CD8-positive, alpha-beta memory T cell (primary cell): Measurements from ENCODE around the gene C1D. TPM values are rescaled to one million over a fixed set of nuclear protein-coding genes. Genes with fewer than 3 reads are reported as not detected.
A peak's percentile ranks its signal among the peaks of the same experiment; 100 is the strongest.

Experiments used
- CTCF ChIA-PET: fragments of 350-600 bp; sonication (Branson Sonifier 250); formaldehyde crosslinking; loops from one replicate; lab custom pipeline; 2021; ENCODE audit warnings: antibody characterized with exemption; lab: Charles Lee
- POLR2A ChIA-PET: fragments of 350-600 bp; sonication (Branson Sonifier 250); formaldehyde crosslinking; loops from one replicate; lab custom pipeline; 2021; ENCODE audit warnings: antibody characterized with exemption; lab: Charles Lee
- DNase-seq, 5 donors: peaks; one replicate each; pipeline versions ENCODE4 v3.0.0 to v3.0.0-alpha.2; 2020 to 2022; ENCODE audit warnings: mixed read lengths in 1 of 5
- H3K27ac ChIP-seq: one replicate; pipeline ENCODE4 v1.7.0; 2013; ENCODE audit warnings: low read depth, mild to moderate bottlenecking, low read length, moderate library complexity
- H3K27me3 ChIP-seq: 2 replicates; pipeline ENCODE4 v1.7.0; 2013; ENCODE audit warnings: low read length, mild to moderate bottlenecking; ENCODE audit not compliant: insufficient read depth, poor library complexity, severe bottlenecking
- H3K36me3 ChIP-seq: 2 replicates; pipeline ENCODE4 v1.7.0; 2013; ENCODE audit warnings: mild to moderate bottlenecking, low read length, moderate library complexity; ENCODE audit not compliant: insufficient read depth
- H3K4me1 ChIP-seq: 2 replicates; pipeline ENCODE4 v1.7.0; 2013; ENCODE audit warnings: mild to moderate bottlenecking, low read length, moderate library complexity; ENCODE audit not compliant: insufficient read depth
- H3K4me3 ChIP-seq: 2 replicates; pipeline ENCODE4 v1.7.0; 2013; ENCODE audit warnings: mild to moderate bottlenecking, low read length
- H3K9me3 ChIP-seq: 2 replicates; pipeline ENCODE4 v1.7.0; 2013; ENCODE audit warnings: mild to moderate bottlenecking, low read length
- H3K27ac Mint-ChIP-seq, 8 donors: one replicate each; pipeline ENCODE4 v1.8.0; 2020 to 2021; ENCODE audit warnings: mixed read lengths in 8 of 8, mild to moderate bottlenecking in 6 of 8, inconsistent platforms in 3 of 8, moderate library complexity in 3 of 8
- H3K27me3 Mint-ChIP-seq, 2 donors: one replicate each; pipeline ENCODE4 v1.8.0; 2020 to 2021; ENCODE audit warnings: mixed read lengths in 2 of 2, mild to moderate bottlenecking in 1 of 2, moderate library complexity in 1 of 2
- H3K36me3 Mint-ChIP-seq, 3 donors: one replicate each; pipeline ENCODE4 v1.8.0; 2020 to 2021; ENCODE audit warnings: mixed read lengths in 3 of 3, inconsistent platforms in 1 of 3, mild to moderate bottlenecking in 1 of 3
- H3K4me1 Mint-ChIP-seq, 3 donors: one replicate each; pipeline ENCODE4 v1.8.0; 2020 to 2021; ENCODE audit warnings: mixed read lengths in 3 of 3, inconsistent platforms in 1 of 3, mild to moderate bottlenecking in 1 of 3
- H3K4me3 Mint-ChIP-seq, 7 donors: one replicate each; pipeline ENCODE4 v1.8.0; 2020 to 2021; ENCODE audit warnings: mixed read lengths in 7 of 7, mild to moderate bottlenecking in 6 of 7, moderate library complexity in 4 of 7, inconsistent platforms in 2 of 7
- H3K9me3 Mint-ChIP-seq, 5 donors: one replicate each; pipeline ENCODE4 v1.8.0; 2020 to 2022; ENCODE audit warnings: mixed read lengths in 5 of 5, mild to moderate bottlenecking in 3 of 5, moderate library complexity in 2 of 5, inconsistent platforms in 1 of 5
- polyA plus RNA-seq: library from polyadenylated mRNA; unstranded; fragments of 300-500 nt; fragmentation: Illumina TruSeq; gene quantifications from one replicate; pipeline ENCODE4 v1.2.3, GENCODE V29; 2021
- total RNA-seq, 2 experiments: library from RNA; stranded (reverse); gene quantifications; one replicate each; pipeline ENCODE4 v1.2.3, GENCODE V29; 2021

Gene C1D
- total and polyA plus RNA-seq, 3 experiments from 2014 or later = 28.4 to 33.9 (median 30.3) TPM

GRCh38 chr2:68052717-68053422, 9.9 kb downstream of the C1D start:
- ChIA-PET CTCF (no interaction called here), POLR2A (no interaction called here)
- Mint-ChIP-seq H3K9me3 (no peaks in the 10 kb centered on the region), H3K27ac (no peak overlapping the region), H3K4me1 (peaks cover 69 to 85% (median 84%) of the 10 kb centered on the region in 3 donors), H3K4me3 (no peak overlapping the region), H3K27me3 (no peaks in the 10 kb centered on the region), H3K36me3 (peaks cover 0 to 23% (median 8%) of the 10 kb centered on the region in 3 donors)
- no peak for DNase-seq
- H3K4me3 ChIP-seq = no peak overlapping the region
- H3K27me3 ChIP-seq = no peaks in the 10 kb centered on the region
- no peaks in the 10 kb centered on the region for H3K36me3 ChIP-seq
- H3K27ac ChIP-seq = no peak overlapping the region
- peaks cover 8% of the 10 kb centered on the region for H3K4me1 ChIP-seq
- H3K9me3 ChIP-seq = no peaks in the 10 kb centered on the region

GRCh38 chr2:68050353-68050752, 12.5 kb downstream of the C1D start:
- H3K4me3 ChIP-seq = no peak overlapping the region
- no peak for DNase-seq
- H3K4me1 ChIP-seq = peaks cover 8% of the 10 kb centered on the region
- CTCF ChIA-PET = no interaction called here
- H3K4me3 Mint-ChIP-seq = no peak overlapping the region
- H3K36me3 ChIP-seq = no peaks in the 10 kb centered on the region
- no peak overlapping the region for H3K27ac ChIP-seq
- POLR2A ChIA-PET = no interaction called here
- peaks cover 0 to 31% (median 7%) of the 10 kb centered on the region in 3 donors for H3K36me3 Mint-ChIP-seq
- peaks cover 52 to 68% (median 63%) of the 10 kb centered on the region in 3 donors for H3K4me1 Mint-ChIP-seq
- H3K27ac Mint-ChIP-seq = peak overlapping the region in 5 of 8 donors; percentile 1 to 64 (median 2)
- H3K27me3 ChIP-seq = no peaks in the 10 kb centered on the region
- no peaks in the 10 kb centered on the region for H3K9me3 ChIP-seq
- H3K27me3 Mint-ChIP-seq = no peaks in the 10 kb centered on the region
- no peaks in the 10 kb centered on the region for H3K9me3 Mint-ChIP-seq

- H3K27ac ChIP-seq = no peak overlapping the region
- DNase-seq = no peak
- Mint-ChIP-seq H3K36me3 (peaks cover 0 to 47% (median 10%) of the 10 kb centered on the region in 3 donors), H3K9me3 (no peaks in the 10 kb centered on the region), H3K4me1 (peaks cover 25 to 38% (median 34%) of the 10 kb centered on the region in 3 donors), H3K27ac (peak overlapping the region in 1 of 8 donors; percentile 36), H3K27me3 (no peaks in the 10 kb centered on the region), H3K4me3 (no peak overlapping the region)
- ChIA-PET POLR2A (no interaction called here), CTCF (no interaction called here)
- H3K9me3 ChIP-seq = no peaks in the 10 kb centered on the region
- H3K36me3 ChIP-seq = no peaks in the 10 kb centered on the region
- H3K4me3 ChIP-seq = no peak overlapping the region
- no peaks in the 10 kb centered on the region for H3K27me3 ChIP-seq
- H3K4me1 ChIP-seq = no peaks in the 10 kb centered on the region
Measured at GRCh38 chr2:68046642-68047240, 16.1 kb downstream of the C1D start.

GRCh38 chr2:68046224-68046623, 16.6 kb downstream of the C1D start:
- Histone ChIP-seq H3K4me3 (no peak overlapping the region), H3K9me3 (no peaks in the 10 kb centered on the region), H3K36me3 (no peaks in the 10 kb centered on the region), H3K4me1 (no peaks in the 10 kb centered on the region), H3K27me3 (no peaks in the 10 kb centered on the region), H3K27ac (no peak overlapping the region)
- DNase-seq = no peak
- Mint-ChIP-seq H3K27me3 (no peaks in the 10 kb centered on the region), H3K4me1 (peaks cover 21 to 33% (median 29%) of the 10 kb centered on the region in 3 donors), H3K9me3 (no peaks in the 10 kb centered on the region), H3K4me3 (no peak overlapping the region), H3K27ac (no peak overlapping the region), H3K36me3 (peaks cover 0 to 49% (median 7%) of the 10 kb centered on the region in 3 donors)
- ChIA-PET CTCF (no interaction called here), POLR2A (no interaction called here)

- no peaks in the 10 kb centered on the region for H3K27me3 Mint-ChIP-seq
- no peak for DNase-seq
- Histone ChIP-seq H3K36me3 (no peaks in the 10 kb centered on the region), H3K4me1 (no peaks in the 10 kb centered on the region), H3K27me3 (no peaks in the 10 kb centered on the region), H3K27ac (no peak overlapping the region), H3K4me3 (no peak overlapping the region), H3K9me3 (no peaks in the 10 kb centered on the region)
- no peaks in the 10 kb centered on the region for H3K9me3 Mint-ChIP-seq
- no peak overlapping the region for H3K27ac Mint-ChIP-seq
- ChIA-PET CTCF (no interaction called here), POLR2A (no interaction called here)
- H3K4me1 Mint-ChIP-seq = peaks cover 14 to 26% (median 21%) of the 10 kb centered on the region in 3 donors
- peaks cover 0 to 46% (median 7%) of the 10 kb centered on the region in 3 donors for H3K36me3 Mint-ChIP-seq
- no peak overlapping the region for H3K4me3 Mint-ChIP-seq
Measured at GRCh38 chr2:68045342-68045741, 17.5 kb downstream of the C1D start.

GRCh38 chr2:68044099-68044498, 18.7 kb downstream of the C1D start:
- H3K4me1 Mint-ChIP-seq = peaks cover 6 to 15% (median 10%) of the 10 kb centered on the region in 3 donors
- no peaks in the 10 kb centered on the region for H3K9me3 Mint-ChIP-seq
- H3K36me3 Mint-ChIP-seq = peaks cover 0 to 45% (median 7%) of the 10 kb centered on the region in 3 donors
- Histone ChIP-seq H3K36me3 (no peaks in the 10 kb centered on the region), H3K27ac (no peak overlapping the region), H3K4me1 (no peaks in the 10 kb centered on the region), H3K9me3 (no peaks in the 10 kb centered on the region), H3K27me3 (no peaks in the 10 kb centered on the region), H3K4me3 (no peak overlapping the region)
- no peak overlapping the region for H3K4me3 Mint-ChIP-seq
- H3K27ac Mint-ChIP-seq = peak overlapping the region in 3 of 8 donors; percentile 1 to 80 (median 4)
- DNase-seq = no peak
- POLR2A ChIA-PET = no interaction called here
- no peaks in the 10 kb centered on the region for H3K27me3 Mint-ChIP-seq
- CTCF ChIA-PET = no interaction called here

GRCh38 chr2:68043695-68044094, 19.1 kb downstream of the C1D start:
- Mint-ChIP-seq H3K4me1 (peaks cover 4 to 11% (median 6%) of the 10 kb centered on the region in 3 donors), H3K9me3 (no peaks in the 10 kb centered on the region), H3K27ac (peak overlapping the region in 3 of 8 donors; percentile 1 to 80 (median 4)), H3K36me3 (peaks cover 0 to 45% (median 7%) of the 10 kb centered on the region in 3 donors), H3K4me3 (no peak overlapping the region), H3K27me3 (no peaks in the 10 kb centered on the region)
- Histone ChIP-seq H3K27me3 (no peaks in the 10 kb centered on the region), H3K9me3 (no peaks in the 10 kb centered on the region), H3K4me3 (no peak overlapping the region), H3K4me1 (no peaks in the 10 kb centered on the region), H3K36me3 (no peaks in the 10 kb centered on the region), H3K27ac (no peak overlapping the region)
- CTCF ChIA-PET = no interaction called here
- POLR2A ChIA-PET = no interaction called here
- DNase-seq = no peak

- no peak for DNase-seq
- no peaks in the 10 kb centered on the region for H3K4me1 ChIP-seq
- H3K9me3 Mint-ChIP-seq = no peaks in the 10 kb centered on the region
- peaks cover 0 to 47% (median 7%) of the 10 kb centered on the region in 3 donors for H3K36me3 Mint-ChIP-seq
- H3K27me3 ChIP-seq = no peaks in the 10 kb centered on the region
- H3K4me3 ChIP-seq = no peak overlapping the region
- ChIA-PET CTCF (no interaction called here), POLR2A (no interaction called here)
- H3K27me3 Mint-ChIP-seq = no peaks in the 10 kb centered on the region
- peak overlapping the region in 1 of 8 donors; percentile 5 for H3K27ac Mint-ChIP-seq
- no peaks in the 10 kb centered on the region for H3K9me3 ChIP-seq
- peaks cover 0 to 7% (median 3%) of the 10 kb centered on the region in 3 donors for H3K4me1 Mint-ChIP-seq
- no peaks in the 10 kb centered on the region for H3K36me3 ChIP-seq
- no peak overlapping the region for H3K4me3 Mint-ChIP-seq
- H3K27ac ChIP-seq = no peak overlapping the region
Measured at GRCh38 chr2:68043032-68043431, 19.8 kb downstream of the C1D start.
